ENCODE data around the gene SHB.

Gene SHB

DNA sequence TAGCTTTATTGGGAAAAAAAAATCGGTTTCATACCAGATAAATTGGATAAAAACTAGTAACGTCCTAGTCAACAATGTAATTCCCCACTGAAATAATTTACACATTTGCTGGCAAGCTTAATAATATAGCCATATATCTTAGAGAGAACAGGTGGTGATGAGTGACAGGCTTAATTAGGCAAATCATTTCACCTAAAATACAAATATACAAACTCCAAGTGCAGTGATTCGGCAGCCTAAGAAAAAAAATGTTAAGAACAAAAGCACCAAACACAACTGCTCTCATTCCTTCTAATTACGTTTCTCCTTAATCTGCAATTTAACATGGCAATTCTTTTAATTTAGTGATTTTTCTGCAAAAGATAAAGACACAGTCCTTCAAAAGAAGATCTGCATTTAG is 109.1 kb downstream of the SHB start:
- Histone ChIP-seq H3K4me1 (ENCODE audit: insufficient read depth, low read length) (no peaks in the 10 kb centered on the region), H3K9ac (ENCODE audit: low read depth, low read length) (no peak overlapping the region), H3K36me3 (ENCODE audit: insufficient read depth, low read length) (peaks cover 2% of the 10 kb centered on the region), H3K9me3 (ENCODE audit: control insufficient read depth, insufficient read depth, low read length) (no peaks in the 10 kb centered on the region)

- no peak overlapping the region for H3K9ac ChIP-seq (ENCODE audit: low read depth, low read length)
- H3K4me1 ChIP-seq (ENCODE audit: insufficient read depth, low read length) = peaks cover 9% of the 10 kb centered on the region; the same call in 1 of the 2 replicates
- H3K36me3 ChIP-seq (ENCODE audit: insufficient read depth, low read length) = peaks cover 2% of the 10 kb centered on the region
Observed at GRCh38 chr9:37958154-37958553, 110.9 kb downstream of the SHB start.

DNA sequence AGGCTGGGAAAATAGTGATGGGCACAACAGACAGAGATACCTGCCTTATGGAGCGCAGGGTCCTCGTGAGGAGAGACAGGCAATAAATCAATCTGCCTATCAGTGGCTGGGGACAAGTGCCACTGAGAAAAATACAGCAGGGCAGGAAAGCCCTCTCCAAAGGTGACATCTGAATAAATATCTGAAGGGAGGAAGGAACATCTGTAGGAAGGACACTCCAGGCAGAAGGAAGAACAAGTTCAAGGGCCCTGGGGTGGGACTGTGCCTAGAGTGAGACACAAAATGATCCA is 111.4 kb downstream of the SHB start:
- H3K9ac ChIP-seq (ENCODE audit: low read depth, low read length) = no peak overlapping the region
- peaks cover 9% of the 10 kb centered on the region; the same call in 1 of the 2 replicates for H3K4me1 ChIP-seq (ENCODE audit: insufficient read depth, low read length)
- H3K36me3 ChIP-seq (ENCODE audit: insufficient read depth, low read length) = peaks cover 2% of the 10 kb centered on the region
- H3K9me3 ChIP-seq (ENCODE audit: control insufficient read depth, insufficient read depth, low read length) = no peaks in the 10 kb centered on the region

More at GRCh38 chr9:37958154-37958553, 110.9 kb downstream of the SHB start:
- no peaks in the 10 kb centered on the region for H3K9me3 ChIP-seq (ENCODE audit: control insufficient read depth, insufficient read depth, low read length)

GRCh38 chr9:37956904-37957663 is 111.9 kb downstream of the SHB start:
- Histone ChIP-seq H3K4me1 (ENCODE audit: insufficient read depth, low read length) (peaks cover 9% of the 10 kb centered on the region; the same call in 1 of the 2 replicates), H3K9ac (ENCODE audit: low read depth, low read length) (no peak overlapping the region), H3K36me3 (ENCODE audit: insufficient read depth, low read length) (peaks cover under 1% of the 10 kb centered on the region), H3K9me3 (ENCODE audit: control insufficient read depth, insufficient read depth, low read length) (no peaks in the 10 kb centered on the region)

DNA sequence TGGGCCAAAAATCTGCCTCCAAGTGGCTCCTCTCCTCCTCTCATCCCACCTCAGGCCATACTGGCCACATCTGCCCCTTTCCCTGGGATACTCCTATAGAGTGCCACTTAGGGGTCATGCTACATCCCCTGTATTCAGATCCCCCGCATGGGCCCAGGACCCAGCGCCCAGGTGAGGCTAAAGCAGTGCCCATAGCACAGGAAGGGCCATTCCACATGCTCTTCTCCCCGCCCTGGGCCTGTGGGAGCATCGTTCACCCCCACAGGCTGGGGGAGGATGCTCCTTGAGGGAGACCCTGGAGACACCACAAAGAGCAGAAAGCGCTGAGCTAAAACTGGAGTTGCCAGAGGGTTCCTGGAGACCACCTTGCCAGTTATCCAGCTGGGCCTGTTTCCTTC is 112.6 kb downstream of the SHB start:
- Histone ChIP-seq H3K9ac (ENCODE audit: low read depth, low read length) (no peak overlapping the region), H3K9me3 (ENCODE audit: control insufficient read depth, insufficient read depth, low read length) (no peaks in the 10 kb centered on the region), H3K4me1 (ENCODE audit: insufficient read depth, low read length) (peaks cover 9% of the 10 kb centered on the region; the same call in 1 of the 2 replicates), H3K36me3 (ENCODE audit: insufficient read depth, low read length) (no peaks in the 10 kb centered on the region; the same call in 1 of the 2 replicates)

GRCh38 chr9:37955781-37956422 is 113.1 kb downstream of the SHB start:
- Histone ChIP-seq H3K9me3 (ENCODE audit: control insufficient read depth, insufficient read depth, low read length) (no peaks in the 10 kb centered on the region), H3K36me3 (ENCODE audit: insufficient read depth, low read length) (no peaks in the 10 kb centered on the region; the same call in 1 of the 2 replicates), H3K9ac (ENCODE audit: low read depth, low read length) (no peak overlapping the region), H3K4me1 (ENCODE audit: insufficient read depth, low read length) (peaks cover 9% of the 10 kb centered on the region; the same call in 1 of the 2 replicates)

GRCh38 chr9:37954581-37954981 is 114.4 kb downstream of the SHB start:
- peaks cover 9% of the 10 kb centered on the region; the same call in 1 of the 2 replicates for H3K4me1 ChIP-seq (ENCODE audit: insufficient read depth, low read length)
- no peaks in the 10 kb centered on the region for H3K9me3 ChIP-seq (ENCODE audit: control insufficient read depth, insufficient read depth, low read length)
- no peaks in the 10 kb centered on the region; the same call in 1 of the 2 replicates for H3K36me3 ChIP-seq (ENCODE audit: insufficient read depth, low read length)
- H3K9ac ChIP-seq (ENCODE audit: low read depth, low read length) = no peak overlapping the region

DNA sequence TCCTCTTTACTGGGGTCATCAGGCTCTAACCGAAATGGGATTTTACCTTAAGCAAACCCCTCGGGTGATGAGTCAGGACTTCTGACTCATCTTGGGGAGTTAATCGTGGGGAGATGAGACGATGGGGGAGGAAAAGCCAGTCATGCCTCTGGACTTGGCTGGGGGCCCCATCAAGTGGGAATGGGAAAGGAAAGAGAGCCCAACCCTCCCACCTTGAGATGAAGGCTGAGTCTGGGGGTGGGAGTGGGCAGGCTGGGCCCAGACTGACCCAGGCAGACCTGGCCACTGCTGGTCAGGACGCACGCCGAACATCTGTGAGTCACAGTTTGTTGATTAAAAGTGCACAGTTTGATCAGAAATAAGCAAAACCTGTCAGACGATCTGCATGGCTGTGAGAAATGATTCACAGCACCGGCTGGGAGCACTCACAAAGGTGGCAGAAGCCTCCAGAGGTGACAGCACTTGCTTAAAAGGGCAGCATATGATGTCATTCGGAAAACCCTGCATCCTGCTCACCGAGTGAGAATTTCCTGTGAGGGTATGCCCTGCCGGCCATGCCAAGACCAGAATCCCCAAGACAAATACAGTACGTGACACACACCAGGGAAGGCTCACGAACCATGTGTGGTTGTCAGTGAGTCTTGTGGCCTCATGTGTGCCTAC is 115.1 kb downstream of the SHB start:
- H3K9me3 ChIP-seq (ENCODE audit: control insufficient read depth, insufficient read depth, low read length) = no peaks in the 10 kb centered on the region
- peaks cover 9% of the 10 kb centered on the region; the same call in 1 of the 2 replicates for H3K4me1 ChIP-seq (ENCODE audit: insufficient read depth, low read length)
- H3K9ac ChIP-seq (ENCODE audit: low read depth, low read length) = no peak overlapping the region
- no peaks in the 10 kb centered on the region; the same call in 1 of the 2 replicates for H3K36me3 ChIP-seq (ENCODE audit: insufficient read depth, low read length)

- H3K36me3 ChIP-seq (ENCODE audit: insufficient read depth, low read length) = no peaks in the 10 kb centered on the region; the same call in 1 of the 2 replicates
- no peak overlapping the region for H3K9ac ChIP-seq (ENCODE audit: low read depth, low read length)
- peaks cover 9% of the 10 kb centered on the region; the same call in 1 of the 2 replicates for H3K4me1 ChIP-seq (ENCODE audit: insufficient read depth, low read length)
- H3K9me3 ChIP-seq (ENCODE audit: control insufficient read depth, insufficient read depth, low read length) = no peaks in the 10 kb centered on the region
Observed at GRCh38 chr9:37953206-37953774, 115.7 kb downstream of the SHB start.

DNA sequence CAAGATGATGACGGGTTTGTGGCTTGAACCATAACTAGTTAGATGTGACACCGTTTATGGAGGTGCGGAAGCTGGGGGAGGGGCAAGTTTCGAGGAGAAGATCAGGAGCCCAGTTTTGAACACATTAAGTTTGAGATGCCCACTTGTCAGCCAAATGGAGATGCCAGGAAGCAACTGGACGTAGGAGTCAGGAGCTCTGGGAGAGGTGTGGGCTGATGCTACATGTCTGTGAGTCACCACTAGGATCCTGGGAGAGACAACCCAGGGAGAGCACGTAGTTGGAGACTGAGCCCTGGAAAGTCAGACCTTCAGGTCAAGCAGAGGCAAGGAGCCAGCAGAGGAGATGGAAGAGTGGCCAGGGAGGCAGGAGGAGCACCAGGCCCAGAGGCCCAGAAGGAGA is 116.3 kb downstream of the SHB start:
- peaks cover 3% of the 10 kb centered on the region for H3K36me3 ChIP-seq (ENCODE audit: insufficient read depth, low read length)
- no peak overlapping the region for H3K9ac ChIP-seq (ENCODE audit: low read depth, low read length)
- H3K4me1 ChIP-seq (ENCODE audit: insufficient read depth, low read length) = peaks cover 9% of the 10 kb centered on the region; the same call in 1 of the 2 replicates
- H3K9me3 ChIP-seq (ENCODE audit: control insufficient read depth, insufficient read depth, low read length) = no peaks in the 10 kb centered on the region

- Histone ChIP-seq H3K9ac (ENCODE audit: low read depth, low read length) (no peak overlapping the region), H3K9me3 (ENCODE audit: control insufficient read depth, insufficient read depth, low read length) (no peaks in the 10 kb centered on the region), H3K36me3 (ENCODE audit: insufficient read depth, low read length) (peaks cover 3% of the 10 kb centered on the region), H3K4me1 (ENCODE audit: insufficient read depth, low read length) (peaks cover 9% of the 10 kb centered on the region; the same call in 1 of the 2 replicates)
Observed at GRCh38 chr9:37951671-37952449, 117.2 kb downstream of the SHB start.

DNA sequence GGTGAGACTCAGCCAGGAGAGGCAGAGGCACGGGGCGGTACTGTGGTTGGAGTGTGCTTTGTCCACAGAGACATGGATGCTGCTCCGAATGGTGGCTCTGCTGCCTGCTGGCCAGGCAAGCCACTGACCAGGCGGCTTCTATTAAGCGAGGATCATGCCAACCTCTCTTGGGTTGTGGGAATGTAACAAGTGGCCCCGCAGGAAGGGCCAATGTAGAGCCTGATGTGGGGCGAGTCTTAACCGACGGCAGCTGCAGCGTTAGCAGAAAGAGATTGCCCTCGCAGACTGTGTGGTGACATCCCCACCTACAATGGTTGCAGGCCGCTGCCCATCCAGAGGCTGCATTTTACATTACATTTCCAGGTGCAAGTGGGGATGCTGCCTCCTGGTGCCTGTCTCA is 118.5 kb downstream of the SHB start:
- Histone ChIP-seq H3K9ac (ENCODE audit: low read depth, low read length) (no peak overlapping the region), H3K36me3 (ENCODE audit: insufficient read depth, low read length) (peaks cover 3% of the 10 kb centered on the region), H3K4me1 (ENCODE audit: insufficient read depth, low read length) (peaks cover 9% of the 10 kb centered on the region; the same call in 1 of the 2 replicates), H3K9me3 (ENCODE audit: control insufficient read depth, insufficient read depth, low read length) (no peaks in the 10 kb centered on the region)

GRCh38 chr9:37949576-37949975 is 119.5 kb downstream of the SHB start:
- Histone ChIP-seq H3K4me1 (ENCODE audit: insufficient read depth, low read length) (peaks cover 18% of the 10 kb centered on the region; the same call in 1 of the 2 replicates), H3K9me3 (ENCODE audit: control insufficient read depth, insufficient read depth, low read length) (no peaks in the 10 kb centered on the region), H3K36me3 (ENCODE audit: insufficient read depth, low read length) (peaks cover 3% of the 10 kb centered on the region), H3K9ac (ENCODE audit: low read depth, low read length) (no peak overlapping the region)

Data from ES-I3 (cell line).